Muscle of leg (tissue), 11 donors: Measurements from ENCODE around the gene WIZ. TPM values are rescaled to one million over a fixed set of nuclear protein-coding genes. Genes with fewer than 3 reads are reported as not detected.
"Not testable (repeated sequence)": the region's sequence is repeated elsewhere in the genome, so short reads cannot be mapped to it uniquely, and the experiment has no call there.

Experiments used
- DNase-seq: peaks from one replicate; pipeline ENCODE4 v3.0.0; 2013
- H3K27ac ChIP-seq: one replicate; pipeline ENCODE4 v1.5.1; 2013; ENCODE audit warnings: mild to moderate bottlenecking, low read length, control low read depth
- H3K27me3 ChIP-seq: one replicate; pipeline ENCODE4 v1.6.1; 2013; ENCODE audit warnings: low read length; ENCODE audit not compliant: control insufficient read depth, insufficient read depth
- H3K36me3 ChIP-seq: one replicate; pipeline ENCODE4 v1.6.1; 2013; ENCODE audit warnings: low read length; ENCODE audit not compliant: control insufficient read depth, insufficient read depth
- H3K4me1 ChIP-seq: one replicate; pipeline ENCODE4 v1.6.1; 2013; ENCODE audit warnings: low read length; ENCODE audit not compliant: control insufficient read depth, insufficient read depth
- H3K4me3 ChIP-seq: one replicate; pipeline ENCODE4 v1.5.1; 2013; ENCODE audit warnings: low read length, control low read depth
- H3K9me3 ChIP-seq: replicated peaks from 2 replicates; pipeline ENCODE4 v1.6.1; 2013; ENCODE audit warnings: low read depth, low read length; ENCODE audit not compliant: control insufficient read depth
- WGBS: methylation state at CpG from one replicate; pipeline ENCODE4 v1.1.5; 2013; ENCODE audit warnings: missing lambda C conversion rate; ENCODE audit not compliant: insufficient coverage; 5-methylcytosine and 5-hydroxymethylcytosine counted together
- polyA plus RNA-seq, 8 donors: library from polyadenylated mRNA; unstranded; fragments of 120-200 nt; gene quantifications; one replicate each; pipeline versions ENCODE4 v1.2.1 to v1.2.3, GENCODE V29; 2013; ENCODE audit warnings: inconsistent platforms in 1 of 8, low replicate concordance in 1 of 8; ENCODE audit not compliant: insufficient read length in 8 of 8, insufficient read depth in 1 of 8
- total RNA-seq: library from RNA; stranded (reverse); fragments of 120-200 nt; gene quantifications from one replicate; pipeline ENCODE4 v1.2.4, GENCODE V29; 2013

The WIZ gene
- total and polyA plus RNA-seq, 9 donors = 6.8 to 38.1 (median 31.7) TPM

GRCh38 chr19:15396436-15396835 is 53.3 kb downstream of the WIZ start:
- H3K4me3 ChIP-seq = no peak overlapping the region
- H3K27ac ChIP-seq = no peak overlapping the region
- DNase-seq = no peak
- WGBS = 95% methylated on average over 3 of the region's 3 CpGs
- no peaks in the 10 kb centered on the region for H3K9me3 ChIP-seq
- H3K4me1 ChIP-seq = no peaks in the 10 kb centered on the region
- H3K36me3 ChIP-seq = peaks cover 71% of the 10 kb centered on the region
- H3K27me3 ChIP-seq = no peaks in the 10 kb centered on the region

DNA sequence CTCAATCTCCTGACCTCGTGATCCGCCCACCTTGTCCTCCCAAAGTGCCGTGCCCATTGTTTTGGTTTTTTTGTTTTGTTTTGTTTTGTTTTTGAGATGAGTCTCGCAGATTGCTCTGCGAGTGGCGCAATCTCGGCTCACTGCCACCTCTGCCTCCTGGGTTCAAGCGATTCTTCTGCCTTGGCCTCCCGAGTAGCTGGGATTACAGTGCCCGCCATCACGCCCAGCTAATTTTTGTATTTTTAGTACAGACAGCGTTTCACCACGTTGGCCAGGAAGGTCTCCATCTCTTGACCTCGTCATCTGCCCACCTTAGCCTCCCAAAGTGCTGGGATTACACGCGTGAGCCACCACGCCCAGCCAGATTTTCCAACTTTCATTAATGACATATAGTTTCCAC is 54.5 kb downstream of the WIZ start:
- 97% methylated on average over 15 of the region's 17 CpGs for WGBS
- peaks cover 59% of the 10 kb centered on the region for H3K36me3 ChIP-seq
- H3K27me3 ChIP-seq, H3K4me1 ChIP-seq, H3K4me3 ChIP-seq, DNase-seq, H3K27ac ChIP-seq, H3K9me3 ChIP-seq: not testable (repeated sequence)

GRCh38 chr19:15394426-15394825 is 55.3 kb downstream of the WIZ start:
- Histone ChIP-seq H3K36me3 (peaks cover 51% of the 10 kb centered on the region), H3K4me3 (no peak overlapping the region), H3K27ac (no peak overlapping the region), H3K9me3 (no peaks in the 10 kb centered on the region), H3K27me3 (no peaks in the 10 kb centered on the region), H3K4me1 (no peaks in the 10 kb centered on the region)
- 71% methylated on average over 1 of the region's 5 CpGs for WGBS
- DNase-seq = no peak

DNA sequence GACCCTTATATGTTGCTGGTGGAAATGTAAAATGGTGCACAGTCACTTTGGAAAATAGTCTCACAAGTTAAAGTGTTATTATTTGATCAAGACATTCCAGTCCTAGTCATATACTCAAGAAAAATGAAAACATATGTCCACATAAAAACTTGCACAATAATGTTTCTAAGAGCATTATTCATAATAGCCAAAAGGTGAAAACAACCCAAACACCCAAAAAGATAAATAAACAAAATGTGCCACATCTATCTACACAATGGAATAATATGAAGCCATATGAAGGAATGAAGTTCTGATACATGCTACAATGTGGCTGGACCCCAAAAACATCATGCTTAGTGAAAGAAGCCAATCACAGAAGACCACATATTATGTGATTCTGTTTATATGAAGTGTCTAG is 55.8 kb downstream of the WIZ start:
- Histone ChIP-seq H3K27ac (no peak overlapping the region), H3K9me3 (no peaks in the 10 kb centered on the region), H3K36me3 (peaks cover 46% of the 10 kb centered on the region), H3K27me3 (no peaks in the 10 kb centered on the region), H3K4me1 (no peaks in the 10 kb centered on the region), H3K4me3 (no peak overlapping the region)
- DNase-seq = no peak

DNA sequence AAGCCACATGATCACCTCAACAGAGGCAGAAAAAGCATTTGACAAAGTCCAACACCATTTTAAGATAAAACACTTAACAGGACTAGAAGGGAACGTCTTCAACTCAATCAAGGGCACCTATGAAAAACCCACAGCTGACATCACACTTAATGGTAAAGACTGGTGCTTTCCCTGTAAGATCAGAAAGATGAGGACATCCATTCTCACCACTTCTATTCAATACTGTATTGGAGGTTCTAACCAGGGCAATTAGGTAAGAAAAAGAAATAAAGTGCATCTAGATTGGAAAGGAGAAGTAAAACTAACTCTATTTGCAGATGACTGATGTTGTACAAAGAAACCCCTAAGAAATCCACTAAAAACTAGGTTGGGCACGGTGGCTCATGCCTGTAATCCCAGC is 58.9 kb downstream of the WIZ start:
- no CpG with 5 or more reads among the region's 2 CpGs for WGBS
- DNase-seq = no peak
- Histone ChIP-seq H3K9me3 (no peaks in the 10 kb centered on the region), H3K4me3 (no peak overlapping the region), H3K4me1 (no peaks in the 10 kb centered on the region), H3K36me3 (peaks cover 23% of the 10 kb centered on the region), H3K27ac (no peak overlapping the region), H3K27me3 (no peaks in the 10 kb centered on the region)

GRCh38 chr19:15381864-15382263 is 67.9 kb downstream of the WIZ start:
- peaks cover 16% of the 10 kb centered on the region for H3K4me1 ChIP-seq
- WGBS = 80% methylated on average over 1 of the region's 6 CpGs
- no peaks in the 10 kb centered on the region for H3K27me3 ChIP-seq
- no peak overlapping the region for H3K27ac ChIP-seq
- H3K36me3 ChIP-seq = peaks cover 12% of the 10 kb centered on the region
- DNase-seq = no peak
- H3K9me3 ChIP-seq = no peaks in the 10 kb centered on the region
- H3K4me3 ChIP-seq = no peak overlapping the region

DNA sequence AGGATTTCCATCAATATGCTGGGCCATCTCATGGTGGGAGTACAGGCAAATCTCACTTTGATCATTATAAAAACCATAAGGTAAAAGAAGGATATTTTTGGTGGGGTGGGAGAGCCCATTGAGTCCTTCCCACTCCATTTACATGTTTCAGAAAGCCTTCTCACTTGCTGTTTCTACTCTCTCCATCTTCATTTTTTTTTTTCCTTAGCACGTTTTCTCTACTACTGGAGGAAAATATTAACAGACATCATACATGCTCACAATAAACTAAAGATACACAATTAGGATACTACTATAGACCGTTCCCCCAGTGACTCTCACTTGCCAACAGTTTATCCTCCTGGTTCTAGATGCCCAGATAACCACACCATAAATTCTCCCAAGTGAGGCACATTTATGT is 68.3 kb downstream of the WIZ start:
- no peak for DNase-seq
- no peaks in the 10 kb centered on the region for H3K27me3 ChIP-seq
- H3K36me3 ChIP-seq = peaks cover 8% of the 10 kb centered on the region
- H3K27ac ChIP-seq = no peak overlapping the region
- H3K4me1 ChIP-seq = peaks cover 18% of the 10 kb centered on the region
- H3K9me3 ChIP-seq = no peaks in the 10 kb centered on the region
- H3K4me3 ChIP-seq = no peak overlapping the region
- WGBS = 73% methylated on average over 2 of the region's 2 CpGs

GRCh38 chr19:15379999-15380647 is 69.6 kb downstream of the WIZ start:
- Histone ChIP-seq H3K27me3 (no peaks in the 10 kb centered on the region), H3K4me3 (peak overlapping the region; percentile 37), H3K9me3 (no peaks in the 10 kb centered on the region), H3K27ac (no peak overlapping the region), H3K4me1 (peaks cover 18% of the 10 kb centered on the region), H3K36me3 (peaks cover 6% of the 10 kb centered on the region)
- WGBS = under 1% methylated on average over 47 of the region's 56 CpGs
- peak; percentile 67 for DNase-seq

- Histone ChIP-seq H3K9me3 (no peaks in the 10 kb centered on the region), H3K4me3 (peak within 1 kb of the TSS; percentile 94), H3K36me3 (peaks cover 12% of the 10 kb centered on the region), H3K27me3 (no peaks in the 10 kb centered on the region), H3K4me1 (peaks cover 26% of the 10 kb centered on the region), H3K27ac (peak within 1 kb of the TSS; percentile 97)
- peak; percentile 99 for DNase-seq
- WGBS = under 1% methylated on average over 96 of the region's 111 CpGs
These were observed 70.4 kb downstream of the WIZ start, which contains the start of gene AKAP8 for GRCh38 chr19:15379083-15379998. Gene AKAP8, minus strand, starts transcription at chr19:15379787. Its CDS starts 56 bp downstream, at chr19:15379731.

DNA sequence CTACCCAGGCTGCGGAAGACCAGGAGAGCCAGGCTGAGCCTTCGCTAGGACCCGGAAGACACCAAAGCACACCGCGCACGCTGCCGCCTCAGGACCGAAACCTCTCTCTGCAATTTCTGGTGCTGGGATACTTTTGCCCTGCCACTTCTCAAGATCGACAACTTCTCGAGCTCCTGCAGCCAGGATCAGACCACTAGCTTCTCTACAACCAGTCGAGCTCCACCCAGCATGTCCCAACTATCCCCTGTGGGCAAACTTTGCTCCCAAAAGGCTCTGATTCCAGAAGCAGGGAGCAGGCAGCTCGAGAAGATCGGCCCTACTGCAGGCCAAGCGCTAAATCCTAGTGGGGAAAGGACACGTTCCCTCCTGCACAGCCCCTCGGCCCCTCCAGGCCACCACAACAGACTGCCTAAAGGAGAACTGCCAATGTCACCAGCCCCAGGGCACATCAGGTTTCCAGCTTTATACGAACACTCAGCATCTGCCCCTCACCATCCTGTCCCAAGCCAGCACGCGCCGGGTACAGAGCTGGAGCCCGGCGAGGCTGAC is 71.1 kb downstream of the WIZ start:
- H3K4me1 ChIP-seq = peaks cover 27% of the 10 kb centered on the region
- H3K27ac ChIP-seq = peak overlapping the region; percentile 97
- no peaks in the 10 kb centered on the region for H3K9me3 ChIP-seq
- H3K36me3 ChIP-seq = peaks cover 15% of the 10 kb centered on the region
- 0% methylated on average over 22 of the region's 22 CpGs for WGBS
- H3K4me3 ChIP-seq = peak overlapping the region; percentile 94
- peak; percentile 57 for DNase-seq
- no peaks in the 10 kb centered on the region for H3K27me3 ChIP-seq
